ENCODE data around the gene LENG1. TPM values are rescaled to one million over a fixed set of nuclear protein-coding genes. Genes with fewer than 3 reads are reported as not detected.

The LENG1 gene
- total RNA-seq, 1 donor from 2014 or later, result 3.4 TPM

DNA sequence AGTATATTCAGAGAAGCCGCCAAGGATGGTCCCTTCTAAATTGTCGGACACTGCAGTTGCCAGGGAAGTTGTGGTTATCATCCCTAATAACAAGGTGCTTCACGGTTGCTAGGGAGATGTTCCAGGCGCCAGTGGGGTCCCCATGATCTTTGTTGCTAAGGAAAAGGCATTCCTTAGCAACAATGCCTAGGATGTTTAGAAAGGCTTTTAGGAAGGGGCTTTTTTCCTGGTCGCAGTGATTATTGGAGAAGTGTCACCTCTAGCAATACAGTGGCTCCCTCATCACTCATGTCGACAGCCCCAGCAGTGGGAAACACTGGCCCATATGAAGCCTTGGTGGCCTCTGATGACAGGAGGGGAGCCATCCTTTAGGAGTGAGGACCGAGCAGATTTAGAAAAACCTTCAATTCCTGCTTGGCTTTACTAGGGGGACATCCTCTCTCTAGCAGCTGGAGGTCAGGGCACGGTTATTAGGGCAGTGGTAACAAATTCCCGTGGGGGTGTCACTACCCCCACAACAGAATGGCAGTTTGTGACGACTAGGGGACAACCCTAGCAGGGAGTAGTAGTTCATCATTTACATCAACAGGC, 19.8 kb upstream of the LENG1 start:
- Mint-ChIP-seq H3K9me3 (ENCODE audit: unreplicated experiment) (no peaks in the 10 kb centered on the region), H3K4me3 (ENCODE audit: unreplicated experiment) (no peak overlapping the region), H3K4me1 (ENCODE audit: unreplicated experiment) (peaks cover 11% of the 10 kb centered on the region), H3K27me3 (ENCODE audit: unreplicated experiment) (peaks cover 20% of the 10 kb centered on the region), H3K27ac (ENCODE audit: unreplicated experiment) (peak overlapping the region; percentile 94), H3K36me3 (ENCODE audit: low read depth, unreplicated experiment) (peaks cover 25% of the 10 kb centered on the region)
- TF ChIP-seq, protein P1, sequence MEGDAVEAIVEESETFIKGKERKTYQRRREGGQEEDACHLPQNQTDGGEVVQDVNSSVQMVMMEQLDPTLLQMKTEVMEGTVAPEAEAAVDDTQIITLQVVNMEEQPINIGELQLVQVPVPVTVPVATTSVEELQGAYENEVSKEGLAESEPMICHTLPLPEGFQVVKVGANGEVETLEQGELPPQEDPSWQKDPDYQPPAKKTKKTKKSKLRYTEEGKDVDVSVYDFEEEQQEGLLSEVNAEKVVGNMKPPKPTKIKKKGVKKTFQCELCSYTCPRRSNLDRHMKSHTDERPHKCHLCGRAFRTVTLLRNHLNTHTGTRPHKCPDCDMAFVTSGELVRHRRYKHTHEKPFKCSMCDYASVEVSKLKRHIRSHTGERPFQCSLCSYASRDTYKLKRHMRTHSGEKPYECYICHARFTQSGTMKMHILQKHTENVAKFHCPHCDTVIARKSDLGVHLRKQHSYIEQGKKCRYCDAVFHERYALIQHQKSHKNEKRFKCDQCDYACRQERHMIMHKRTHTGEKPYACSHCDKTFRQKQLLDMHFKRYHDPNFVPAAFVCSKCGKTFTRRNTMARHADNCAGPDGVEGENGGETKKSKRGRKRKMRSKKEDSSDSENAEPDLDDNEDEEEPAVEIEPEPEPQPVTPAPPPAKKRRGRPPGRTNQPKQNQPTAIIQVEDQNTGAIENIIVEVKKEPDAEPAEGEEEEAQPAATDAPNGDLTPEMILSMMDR (IDR thresholded peaks at IDR 0.05; ENCODE audit: unreplicated experiment), result no peak
- no peak for DNase-seq (ENCODE audit: low spot score)

DNA sequence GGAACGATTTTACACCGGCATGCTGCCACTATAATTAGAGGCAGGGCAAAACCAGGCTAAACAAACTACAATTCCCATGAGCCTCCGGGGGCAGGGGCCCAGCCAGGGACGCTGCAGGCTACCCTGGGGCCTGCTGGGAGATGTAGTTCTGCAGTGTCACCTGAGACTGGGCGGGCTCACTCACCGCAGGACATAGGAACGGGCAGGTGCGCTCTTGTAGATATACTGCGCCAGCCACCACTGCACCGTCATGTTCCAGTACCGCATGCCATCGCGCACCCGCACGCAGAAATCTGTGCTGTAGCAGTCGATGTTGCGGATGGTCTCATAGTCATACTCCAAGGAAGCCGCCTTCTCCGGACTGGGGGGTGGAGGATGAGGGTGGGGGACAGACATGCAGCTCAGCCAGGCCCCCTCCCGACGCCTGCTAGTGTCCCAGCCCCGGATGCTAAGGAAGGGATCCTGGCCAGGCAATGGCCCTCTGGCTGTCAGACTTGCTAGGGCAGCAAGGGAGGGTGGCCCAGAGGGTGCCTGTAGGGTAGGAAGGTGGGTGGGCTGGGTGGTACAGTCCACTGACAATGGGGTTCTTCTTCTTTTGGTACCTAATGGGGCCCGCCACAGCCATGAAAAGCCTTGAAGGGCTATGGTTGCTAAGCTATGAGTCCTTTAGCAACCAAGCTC, 19.2 kb upstream of the LENG1 start:
- H3K36me3 Mint-ChIP-seq (ENCODE audit: low read depth, unreplicated experiment), result peaks cover 19% of the 10 kb centered on the region
- peaks cover 18% of the 10 kb centered on the region for H3K27me3 Mint-ChIP-seq (ENCODE audit: unreplicated experiment)
- DNase-seq (ENCODE audit: low spot score), result no peak
- H3K9me3 Mint-ChIP-seq (ENCODE audit: unreplicated experiment), result no peaks in the 10 kb centered on the region
- peak overlapping the region; percentile 94 for H3K27ac Mint-ChIP-seq (ENCODE audit: unreplicated experiment)
- no peak overlapping the region for H3K4me3 Mint-ChIP-seq (ENCODE audit: unreplicated experiment)
- peaks cover 6% of the 10 kb centered on the region for H3K4me1 Mint-ChIP-seq (ENCODE audit: unreplicated experiment)
- TF ChIP-seq, protein P1 (IDR thresholded peaks at IDR 0.05; ENCODE audit: unreplicated experiment), result no peak

DNA sequence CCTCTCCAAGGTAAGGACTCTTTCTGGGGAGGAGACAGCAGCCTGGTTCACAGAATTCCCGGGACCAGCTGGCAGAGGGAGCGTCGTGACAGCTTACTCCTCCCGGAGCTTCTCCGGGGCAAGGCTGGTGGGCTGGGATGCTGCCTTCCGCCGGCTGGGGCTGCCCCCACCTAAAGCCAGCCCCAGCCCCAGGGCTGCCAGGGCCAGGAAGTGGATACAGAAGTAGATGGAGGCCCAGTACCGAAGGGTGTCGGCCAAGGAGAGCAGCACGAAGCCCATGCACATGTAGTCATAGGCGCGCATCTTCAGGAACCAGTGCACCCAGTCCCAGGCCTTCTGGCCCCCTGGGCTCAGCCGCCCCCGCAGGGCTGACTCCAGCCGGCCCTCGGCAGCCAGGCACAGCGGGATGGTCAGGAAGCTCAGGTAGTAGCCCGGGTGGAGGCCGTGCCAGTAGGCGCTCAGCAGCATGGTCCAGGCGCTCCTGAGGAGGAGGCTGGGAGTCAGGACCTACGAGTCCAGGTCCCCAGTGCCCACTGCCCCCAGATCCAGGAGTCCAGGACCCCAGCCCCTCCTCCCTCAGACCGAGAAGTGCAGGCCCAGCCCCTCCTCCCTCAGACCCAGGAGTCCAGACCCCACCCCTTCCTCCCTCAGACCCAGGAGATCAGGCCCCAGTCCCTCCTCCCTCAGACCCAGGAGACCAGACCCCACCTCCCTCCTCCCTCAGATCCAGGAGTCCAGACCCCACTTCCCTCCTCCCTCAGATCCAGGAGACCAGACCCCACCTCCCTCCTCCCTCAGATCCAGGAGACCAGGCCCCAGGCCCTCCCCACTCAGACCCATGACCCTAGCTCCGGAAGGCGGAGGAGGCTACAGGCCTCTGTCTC, 14.7 kb upstream of the LENG1 start:
- Mint-ChIP-seq H3K9me3 (ENCODE audit: unreplicated experiment) (no peaks in the 10 kb centered on the region), H3K27ac (ENCODE audit: unreplicated experiment) (peak overlapping the region; percentile 24), H3K4me1 (ENCODE audit: unreplicated experiment) (peaks cover 11% of the 10 kb centered on the region), H3K36me3 (ENCODE audit: low read depth, unreplicated experiment) (peaks cover 5% of the 10 kb centered on the region), H3K27me3 (ENCODE audit: unreplicated experiment) (peaks cover 6% of the 10 kb centered on the region), H3K4me3 (ENCODE audit: unreplicated experiment) (no peak overlapping the region)
- TF ChIP-seq, protein P1 (IDR thresholded peaks at IDR 0.05; ENCODE audit: unreplicated experiment), result no peak
- no peak for DNase-seq (ENCODE audit: low spot score)

DNA sequence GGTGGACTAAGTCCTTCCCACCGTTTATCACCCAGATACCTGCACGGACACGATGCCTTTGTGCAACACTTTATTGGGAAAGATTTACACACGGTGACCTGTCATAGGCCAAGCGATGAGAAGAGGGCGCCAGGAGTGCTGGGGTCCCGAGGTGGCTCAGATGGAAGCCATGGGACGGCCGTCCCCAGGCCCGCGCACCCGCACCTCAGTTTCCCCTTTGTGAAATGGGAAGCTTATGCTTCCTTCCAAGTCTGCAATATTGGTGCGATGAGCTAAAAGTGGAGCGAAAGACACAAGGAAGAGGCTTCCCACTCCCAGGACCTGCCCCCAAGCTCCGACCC, 13.8 kb upstream of the LENG1 start:
- DNase-seq (ENCODE audit: low spot score), result no peak
- H3K4me1 Mint-ChIP-seq (ENCODE audit: unreplicated experiment), result peaks cover 9% of the 10 kb centered on the region
- peaks cover 4% of the 10 kb centered on the region for H3K36me3 Mint-ChIP-seq (ENCODE audit: low read depth, unreplicated experiment)
- peaks cover 5% of the 10 kb centered on the region for H3K27me3 Mint-ChIP-seq (ENCODE audit: unreplicated experiment)
- H3K27ac Mint-ChIP-seq (ENCODE audit: unreplicated experiment), result no peak overlapping the region
- no peak overlapping the region for H3K4me3 Mint-ChIP-seq (ENCODE audit: unreplicated experiment)
- H3K9me3 Mint-ChIP-seq (ENCODE audit: unreplicated experiment), result no peaks in the 10 kb centered on the region
- TF ChIP-seq, protein P1 (IDR thresholded peaks at IDR 0.05; ENCODE audit: unreplicated experiment), result no peak
